Mammary epithelial cell (primary cell): ENCODE results near the gene KRTAP5-10.
"Not testable (repeated sequence)": the region's sequence is repeated elsewhere in the genome, so short reads cannot be mapped to it uniquely, and the experiment has no call there.

Source experiments
- EZH2 ChIP-seq: IDR thresholded peaks from 2 replicates; pipeline ENCODE4 v1.6.1; 2012; ENCODE audit warnings: low read length, inconsistent platforms, borderline replicate concordance
- TF ChIP-seq, protein P1 (sequence below), 2 donors: IDR thresholded peaks in 1 of 2; conservative IDR thresholded peaks in 1 of 2; 2 replicates each; pipeline ENCODE4 v1.5.1; 2011 to 2012; ENCODE audit warnings: inconsistent platforms in 2 of 2, low read length in 2 of 2, mild to moderate bottlenecking in 2 of 2, control low read depth in 1 of 2, low read depth in 1 of 2; ENCODE audit not compliant: insufficient read depth in 1 of 2; ENCODE audit errors: extremely low read depth in 1 of 2

DNA sequence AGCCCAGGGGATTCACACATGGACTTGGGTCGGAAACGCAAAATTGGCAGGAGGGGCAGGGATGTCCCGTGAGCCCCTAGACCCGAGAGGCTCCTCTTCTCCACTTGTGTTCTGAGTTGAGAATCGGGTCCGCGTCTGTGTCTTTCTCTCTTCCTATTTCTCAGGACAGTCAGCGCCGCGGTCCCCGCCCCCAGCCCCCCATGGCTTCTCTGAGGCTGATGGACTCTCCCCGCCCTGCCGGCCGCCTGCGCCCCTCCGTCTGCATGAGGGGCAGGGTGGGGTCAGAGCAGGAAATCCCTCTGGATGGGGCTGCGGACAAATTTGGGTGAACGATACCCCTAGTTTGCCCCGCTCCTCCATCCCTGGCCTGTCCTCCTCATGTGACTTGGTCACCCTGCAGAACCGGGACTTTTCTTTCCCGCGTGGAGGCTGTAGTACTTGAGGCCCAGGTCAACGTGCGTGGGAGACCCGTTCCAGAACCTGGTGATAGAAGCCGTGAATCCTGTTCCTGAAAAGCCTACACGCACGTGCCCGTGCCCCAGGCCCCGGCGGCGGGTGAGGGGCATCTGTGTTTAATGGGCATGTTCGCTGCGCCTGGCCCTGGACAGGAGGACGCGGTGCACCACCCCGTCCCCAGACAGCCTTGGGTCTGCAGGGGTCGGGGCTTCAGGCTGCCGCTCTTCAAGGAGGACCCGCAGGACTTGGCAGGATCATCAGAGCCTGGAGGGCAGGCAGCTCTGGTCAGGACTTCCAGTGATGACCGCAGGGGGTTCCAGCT, 11.5 kb downstream of the KRTAP5-10 start:
- TF ChIP-seq, protein P1, sequence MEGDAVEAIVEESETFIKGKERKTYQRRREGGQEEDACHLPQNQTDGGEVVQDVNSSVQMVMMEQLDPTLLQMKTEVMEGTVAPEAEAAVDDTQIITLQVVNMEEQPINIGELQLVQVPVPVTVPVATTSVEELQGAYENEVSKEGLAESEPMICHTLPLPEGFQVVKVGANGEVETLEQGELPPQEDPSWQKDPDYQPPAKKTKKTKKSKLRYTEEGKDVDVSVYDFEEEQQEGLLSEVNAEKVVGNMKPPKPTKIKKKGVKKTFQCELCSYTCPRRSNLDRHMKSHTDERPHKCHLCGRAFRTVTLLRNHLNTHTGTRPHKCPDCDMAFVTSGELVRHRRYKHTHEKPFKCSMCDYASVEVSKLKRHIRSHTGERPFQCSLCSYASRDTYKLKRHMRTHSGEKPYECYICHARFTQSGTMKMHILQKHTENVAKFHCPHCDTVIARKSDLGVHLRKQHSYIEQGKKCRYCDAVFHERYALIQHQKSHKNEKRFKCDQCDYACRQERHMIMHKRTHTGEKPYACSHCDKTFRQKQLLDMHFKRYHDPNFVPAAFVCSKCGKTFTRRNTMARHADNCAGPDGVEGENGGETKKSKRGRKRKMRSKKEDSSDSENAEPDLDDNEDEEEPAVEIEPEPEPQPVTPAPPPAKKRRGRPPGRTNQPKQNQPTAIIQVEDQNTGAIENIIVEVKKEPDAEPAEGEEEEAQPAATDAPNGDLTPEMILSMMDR (conservative IDR thresholded peaks at IDR 0.05 in 1 of 2, IDR thresholded peaks at IDR 0.05 in 1 of 2; ENCODE audit: extremely low read depth in 1 of 2, insufficient read depth in 1 of 2, low read depth in 1 of 2, low read length in 2 of 2): not testable (repeated sequence)
- TF ChIP-seq EZH2: not testable (repeated sequence)
